ENCODE data around the gene RNF183.
A peak's percentile ranks its signal among the peaks of the same experiment; 100 is the strongest.
"Not testable (repeated sequence)": the region's sequence is repeated elsewhere in the genome, so short reads cannot be mapped to it uniquely, and the experiment has no call there.

The RNF183 gene

DNA sequence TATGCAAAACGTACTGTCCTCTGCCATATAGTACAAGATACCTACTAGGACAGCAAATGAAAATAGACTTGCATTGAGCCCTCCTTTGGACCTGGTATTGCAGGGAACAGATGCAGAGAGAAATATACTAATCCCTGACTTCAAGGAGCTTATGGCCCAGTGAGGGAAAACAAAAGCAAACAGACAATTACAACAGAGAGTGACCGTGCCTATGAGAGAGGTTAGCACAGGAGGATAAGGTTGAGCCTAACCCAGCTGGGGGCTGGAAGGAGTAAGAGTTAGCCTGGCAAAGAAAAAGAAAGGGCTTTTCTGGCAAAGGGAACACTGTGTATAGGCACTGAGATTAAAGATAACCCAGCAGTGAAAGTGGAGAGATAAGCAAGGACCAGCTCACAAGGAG is 33.3 kb downstream of the RNF183 start:
- no peak for DNase-seq

DNA sequence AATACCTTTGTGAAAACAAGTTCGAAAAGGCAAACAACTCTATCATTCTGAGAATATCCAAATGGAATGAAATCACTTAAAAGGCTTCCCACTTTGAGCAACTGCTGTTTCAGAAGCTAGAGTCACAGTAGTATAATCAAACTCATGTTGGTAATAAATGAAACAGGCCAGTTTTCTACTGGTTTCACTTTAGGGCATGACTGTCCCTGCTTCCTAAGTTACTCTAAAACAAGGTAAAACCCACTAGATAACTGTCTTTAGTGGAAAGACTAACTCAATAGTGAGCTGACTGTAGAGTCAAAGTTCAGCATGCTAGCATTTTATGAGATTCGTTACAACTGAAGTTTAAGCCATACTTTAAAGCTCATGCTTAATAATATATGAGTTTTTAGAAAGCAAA is 33.8 kb downstream of the RNF183 start:
- DNase-seq: no peak

- DNase-seq: no peak
Measured at GRCh38 chr9:113267911-113268566, 35.1 kb downstream of the RNF183 start.

- no peak for DNase-seq
Measured at GRCh38 chr9:113266174-113266573, 37.0 kb downstream of the RNF183 start.

- no peak for DNase-seq
Measured at GRCh38 chr9:113261917-113262671, 41.1 kb downstream of the RNF183 start.

- no peak for DNase-seq
Measured at GRCh38 chr9:113258282-113258681, 44.9 kb downstream of the RNF183 start.

GRCh38 chr9:113257863-113258262 is 45.3 kb downstream of the RNF183 start:
- no peak for DNase-seq

DNA sequence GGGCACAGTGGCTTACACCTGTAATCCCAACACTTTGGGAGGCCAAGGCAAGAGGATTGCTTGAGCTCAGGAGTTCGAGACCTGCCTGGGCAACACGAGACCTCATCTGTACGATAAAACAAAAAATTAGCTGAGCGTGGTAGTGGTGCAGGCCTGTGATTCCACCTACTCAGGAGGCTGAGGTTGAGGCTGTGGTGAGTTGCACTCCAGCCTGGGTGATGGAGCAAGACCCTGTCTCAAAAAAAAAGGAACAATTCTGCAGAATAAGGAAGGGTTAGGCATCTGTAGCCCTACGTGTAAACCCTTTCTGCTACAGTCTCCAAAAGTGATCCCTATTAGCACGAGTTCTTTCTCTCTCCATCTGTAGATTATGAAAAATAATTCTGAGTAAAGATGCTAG is 47.7 kb downstream of the RNF183 start:
- DNase-seq: peak; percentile 69

DNA sequence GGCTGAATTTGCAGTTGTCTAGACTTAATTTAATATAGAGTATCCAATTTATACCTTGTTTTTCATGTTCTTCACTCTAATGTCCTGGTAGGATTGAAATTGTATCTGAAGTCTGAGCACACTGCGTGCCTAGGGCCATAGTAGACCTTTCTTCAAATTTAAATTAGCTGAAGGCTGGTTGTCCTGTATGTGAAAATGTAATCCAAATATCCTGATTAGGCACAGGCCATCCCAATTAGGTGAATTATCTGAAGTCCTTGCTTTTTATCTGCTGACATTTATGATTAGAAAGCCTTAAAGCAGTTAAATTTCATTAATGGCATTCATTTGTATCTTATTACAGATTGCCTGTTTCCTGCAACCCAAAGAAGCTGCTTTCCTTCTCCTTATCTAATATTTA is 48.2 kb downstream of the RNF183 start:
- no peak for DNase-seq

DNA sequence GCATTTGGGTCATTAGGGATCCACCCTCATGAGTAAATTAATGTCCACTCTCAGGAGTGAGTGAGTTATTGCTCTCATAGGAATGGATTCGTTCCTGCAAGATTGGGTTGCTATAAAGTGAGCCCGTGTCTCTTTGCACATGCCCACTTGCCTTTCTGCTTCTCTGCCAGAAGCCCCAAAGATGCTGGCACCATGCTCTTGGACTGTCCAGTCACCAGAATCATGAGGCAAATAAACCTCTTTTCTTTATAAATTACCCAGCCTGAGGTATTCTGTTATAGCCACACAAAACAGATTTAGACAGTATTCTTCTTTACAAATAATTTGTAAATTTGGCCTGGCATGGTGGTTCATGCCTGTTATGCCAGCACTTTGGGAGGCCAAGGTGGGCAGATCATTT is 52.4 kb downstream of the RNF183 start:
- no peak for DNase-seq

DNA sequence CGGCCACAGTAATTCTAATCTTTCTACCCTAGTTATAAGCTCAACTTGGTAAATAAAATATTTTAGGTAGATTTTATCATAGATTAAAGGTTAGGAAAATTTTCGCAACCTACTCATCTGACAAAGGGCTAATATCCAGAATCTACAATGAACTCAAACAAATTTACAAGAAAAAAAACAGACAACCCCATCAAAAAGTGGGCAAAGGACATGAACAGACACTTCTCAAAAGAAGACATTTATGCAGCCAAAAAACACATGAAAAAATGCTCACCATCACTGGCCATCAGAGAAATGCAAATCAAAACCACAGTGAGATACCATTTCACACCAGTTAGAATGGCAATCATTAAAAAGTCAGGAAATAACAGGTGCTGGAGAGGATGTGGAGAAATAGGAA is 53.5 kb downstream of the RNF183 start:
- DNase-seq: not testable (repeated sequence)

- no peak for DNase-seq
Measured at GRCh38 chr9:113247640-113248039, 55.5 kb downstream of the RNF183 start.

Data from inflammatory macrophage treated with lipopolysaccharide for 4 hours (primary cell).